ENCODE results near the gene PIK3C2B.
A peak's percentile ranks its signal among the peaks of the same experiment; 100 is the strongest.

PIK3C2B gene

GRCh38 chr1:204499511-204500468 is 5.2 kb upstream of the PIK3C2B start:
- DNase-seq (ENCODE audit: low read depth) = no peak
- TF ChIP-seq, protein P1, sequence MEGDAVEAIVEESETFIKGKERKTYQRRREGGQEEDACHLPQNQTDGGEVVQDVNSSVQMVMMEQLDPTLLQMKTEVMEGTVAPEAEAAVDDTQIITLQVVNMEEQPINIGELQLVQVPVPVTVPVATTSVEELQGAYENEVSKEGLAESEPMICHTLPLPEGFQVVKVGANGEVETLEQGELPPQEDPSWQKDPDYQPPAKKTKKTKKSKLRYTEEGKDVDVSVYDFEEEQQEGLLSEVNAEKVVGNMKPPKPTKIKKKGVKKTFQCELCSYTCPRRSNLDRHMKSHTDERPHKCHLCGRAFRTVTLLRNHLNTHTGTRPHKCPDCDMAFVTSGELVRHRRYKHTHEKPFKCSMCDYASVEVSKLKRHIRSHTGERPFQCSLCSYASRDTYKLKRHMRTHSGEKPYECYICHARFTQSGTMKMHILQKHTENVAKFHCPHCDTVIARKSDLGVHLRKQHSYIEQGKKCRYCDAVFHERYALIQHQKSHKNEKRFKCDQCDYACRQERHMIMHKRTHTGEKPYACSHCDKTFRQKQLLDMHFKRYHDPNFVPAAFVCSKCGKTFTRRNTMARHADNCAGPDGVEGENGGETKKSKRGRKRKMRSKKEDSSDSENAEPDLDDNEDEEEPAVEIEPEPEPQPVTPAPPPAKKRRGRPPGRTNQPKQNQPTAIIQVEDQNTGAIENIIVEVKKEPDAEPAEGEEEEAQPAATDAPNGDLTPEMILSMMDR (IDR thresholded peaks at IDR 0.05; ENCODE audit: control insufficient read depth, insufficient read depth, low read depth, low read length, missing control alignments) = no peak
- H3K4me3 ChIP-seq (ENCODE audit: control insufficient read depth, low read depth, low read length) = no peak overlapping the region

DNA sequence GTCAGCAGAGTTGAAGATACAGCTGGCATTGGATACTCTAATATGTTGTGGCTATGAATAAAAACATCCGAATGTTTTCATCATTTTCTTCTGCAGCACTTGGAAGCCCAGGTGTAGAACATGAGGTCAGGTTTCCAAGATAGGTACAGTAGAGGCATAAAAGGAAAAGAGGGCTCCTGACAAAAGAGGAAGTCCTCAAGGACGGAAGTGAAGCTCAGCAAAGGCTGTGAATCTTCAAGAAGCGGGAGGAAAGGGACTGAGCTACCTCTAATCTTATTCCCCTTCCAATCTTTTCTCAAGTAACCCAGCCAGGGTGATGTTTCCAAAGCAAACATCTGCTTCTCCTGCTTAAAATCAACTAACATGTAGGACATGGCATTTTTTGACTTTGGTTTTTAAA is 4.4 kb upstream of the PIK3C2B start:
- no peak overlapping the region for H3K4me3 ChIP-seq (ENCODE audit: control insufficient read depth, low read depth, low read length)
- TF ChIP-seq, protein P1 (IDR thresholded peaks at IDR 0.05; ENCODE audit: control insufficient read depth, insufficient read depth, low read depth, low read length, missing control alignments) = no peak
- no peak for DNase-seq (ENCODE audit: low read depth)

- DNase-seq (ENCODE audit: low read depth) = no peak
- H3K4me3 ChIP-seq (ENCODE audit: control insufficient read depth, low read depth, low read length) = no peak overlapping the region
- TF ChIP-seq, protein P1 (IDR thresholded peaks at IDR 0.05; ENCODE audit: control insufficient read depth, insufficient read depth, low read depth, low read length, missing control alignments) = no peak
Observed at GRCh38 chr1:204495777-204496176, 1.2 kb upstream of the PIK3C2B start.

DNA sequence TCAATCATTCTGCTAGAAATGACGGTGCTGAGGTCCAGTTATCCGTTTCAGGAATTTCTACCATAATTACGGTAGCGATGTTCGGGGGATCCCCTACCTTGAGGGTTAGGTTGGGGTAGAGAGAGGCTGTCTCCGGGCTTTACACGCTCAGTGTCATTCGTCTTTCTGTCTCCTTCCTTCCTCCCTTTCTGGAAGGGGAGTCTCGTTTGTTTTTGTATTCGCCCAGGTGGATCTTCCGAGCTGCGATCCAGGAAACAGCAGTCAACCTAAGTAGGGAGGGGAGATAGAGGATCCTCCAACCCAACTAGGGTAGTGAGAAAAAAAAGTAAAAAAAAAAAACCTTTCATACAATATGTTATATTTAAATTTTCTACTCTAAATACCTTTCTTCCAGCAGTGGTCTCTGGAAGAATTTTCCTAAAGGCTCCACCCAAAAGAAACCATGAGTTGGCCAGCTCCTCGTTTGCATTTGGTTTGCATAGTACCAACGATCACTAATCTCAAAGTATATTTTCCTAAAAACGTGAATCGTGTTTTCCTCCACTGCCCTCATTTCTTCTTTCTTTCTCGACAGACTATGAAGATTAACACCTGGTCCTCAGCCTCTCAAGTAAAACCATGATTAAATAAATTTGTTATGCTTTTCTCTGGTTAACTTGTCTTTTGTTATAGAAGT is 611 bp upstream of the PIK3C2B start:
- TF ChIP-seq, protein P1 (IDR thresholded peaks at IDR 0.05; ENCODE audit: control insufficient read depth, insufficient read depth, low read depth, low read length, missing control alignments) = no peak
- DNase-seq (ENCODE audit: low read depth) = no peak
- peak overlapping the region; percentile 52 for H3K4me3 ChIP-seq (ENCODE audit: control insufficient read depth, low read depth, low read length)

- peak overlapping the region; percentile 52 for H3K4me3 ChIP-seq (ENCODE audit: control insufficient read depth, low read depth, low read length)
- TF ChIP-seq, protein P1 (IDR thresholded peaks at IDR 0.05; ENCODE audit: control insufficient read depth, insufficient read depth, low read depth, low read length, missing control alignments) = no peak
- no peak for DNase-seq (ENCODE audit: low read depth)
Observed at GRCh38 chr1:204493984-204494280, 673 bp downstream of the PIK3C2B start.

DNA sequence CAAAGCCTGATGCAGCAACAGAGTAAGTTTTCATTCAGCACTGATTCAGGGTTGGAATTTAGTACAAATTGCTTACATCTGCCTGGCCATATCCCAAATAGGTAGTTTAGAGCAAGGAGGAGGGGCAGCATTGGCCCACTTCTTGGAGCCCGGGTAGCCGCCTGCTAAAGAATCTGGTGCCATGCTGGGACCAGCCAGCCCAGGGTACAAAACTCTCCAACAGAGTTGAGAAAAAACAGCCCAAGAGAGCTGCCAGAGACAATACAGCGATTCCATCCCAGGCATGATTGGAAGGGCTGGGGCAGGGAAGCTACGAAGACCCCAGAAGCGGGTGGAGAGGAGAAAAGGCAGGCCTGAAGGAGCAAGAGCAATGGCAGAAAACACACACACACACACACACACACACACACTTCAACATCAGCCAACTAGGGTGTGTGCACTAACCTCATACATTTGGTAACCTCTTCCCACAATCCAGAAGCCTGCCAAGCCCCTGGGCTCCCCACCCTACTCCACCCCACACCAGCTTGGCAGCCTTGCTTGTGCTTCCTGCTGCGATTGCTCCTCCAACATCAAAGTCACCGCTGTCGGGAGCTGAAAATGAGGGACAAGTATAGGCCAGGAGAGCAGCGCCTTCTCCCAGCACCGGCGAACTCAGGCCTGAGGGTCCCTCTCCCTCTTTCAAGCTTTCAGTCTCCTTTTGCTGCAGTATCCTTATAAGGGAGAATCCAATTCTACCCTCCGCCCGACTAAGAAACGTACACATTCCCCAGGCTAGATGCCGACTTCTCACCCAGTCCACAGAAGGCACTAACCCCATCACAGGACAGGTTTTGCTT is 1.2 kb downstream of the PIK3C2B start:
- peak overlapping the region; percentile 52 for H3K4me3 ChIP-seq (ENCODE audit: control insufficient read depth, low read depth, low read length)
- TF ChIP-seq, protein P1 (IDR thresholded peaks at IDR 0.05; ENCODE audit: control insufficient read depth, insufficient read depth, low read depth, low read length, missing control alignments) = no peak
- peak; percentile 62 for DNase-seq (ENCODE audit: low read depth)
